ENCODE measurements around the gene CCDC18. TPM values are rescaled to one million over a fixed set of nuclear protein-coding genes. Genes with fewer than 3 reads are reported as not detected.
"Not testable (repeated sequence)": the region's sequence is repeated elsewhere in the genome, so short reads cannot be mapped to it uniquely, and the experiment has no call there.

Gene CCDC18
- total and polyA plus RNA-seq, 5 donors, result 2.4 to 5.7 (median 3.0) TPM

- DNase-seq (no peak), ATAC-seq (no peak)
- H3K4me3 ChIP-seq (ENCODE audit: low read length), result no peak overlapping the region
- H3K27me3 ChIP-seq (ENCODE audit: control insufficient read depth, insufficient read depth), result no peaks in the 10 kb centered on the region
- no peaks in the 10 kb centered on the region for H3K9me3 ChIP-seq (ENCODE audit: control insufficient read depth, low read length)
- no peaks in the 10 kb centered on the region for H3K4me1 ChIP-seq (ENCODE audit: control insufficient read depth, insufficient read depth, low read length)
- intact Hi-C loops (cut with DNase I), result no loop called here
- WGBS, result 93% methylated on average over 4 of the region's 4 CpGs
- H3K27ac ChIP-seq (ENCODE audit: low read length), result no peak overlapping the region
These were observed 20.2 kb downstream of the CCDC18 start for GRCh38 chr1:93200714-93201113.

- no peak for DNase-seq
- no peak overlapping the region for H3K27ac ChIP-seq (ENCODE audit: low read length)
- H3K4me3 ChIP-seq (ENCODE audit: low read length), result no peak overlapping the region
- no peaks in the 10 kb centered on the region for H3K4me1 ChIP-seq (ENCODE audit: control insufficient read depth, insufficient read depth, low read length)
- H3K27me3 ChIP-seq (ENCODE audit: control insufficient read depth, insufficient read depth), result no peaks in the 10 kb centered on the region
- H3K9me3 ChIP-seq (ENCODE audit: control insufficient read depth, low read length), result no peaks in the 10 kb centered on the region
- ATAC-seq, result no peak
- WGBS, result 85% methylated on average over 6 of the region's 6 CpGs
- intact Hi-C loops (cut with DNase I), result no loop called here
These were observed 25.5 kb downstream of the CCDC18 start for GRCh38 chr1:93205892-93206566.

GRCh38 chr1:93206567-93206954 is 26.0 kb downstream of the CCDC18 start:
- Histone ChIP-seq H3K4me3 (ENCODE audit: low read length) (no peak overlapping the region), H3K27me3 (ENCODE audit: control insufficient read depth, insufficient read depth) (no peaks in the 10 kb centered on the region), H3K9me3 (ENCODE audit: control insufficient read depth, low read length) (no peaks in the 10 kb centered on the region), H3K27ac (ENCODE audit: low read length) (no peak overlapping the region), H3K4me1 (ENCODE audit: control insufficient read depth, insufficient read depth, low read length) (no peaks in the 10 kb centered on the region)
- ATAC-seq (no peak), DNase-seq (no peak)
- intact Hi-C loops (cut with DNase I), result no loop called here

GRCh38 chr1:93207211-93207610 is 26.7 kb downstream of the CCDC18 start:
- 95% methylated on average over 5 of the region's 5 CpGs for WGBS
- Histone ChIP-seq H3K4me3 (ENCODE audit: low read length) (no peak overlapping the region), H3K4me1 (ENCODE audit: control insufficient read depth, insufficient read depth, low read length) (no peaks in the 10 kb centered on the region), H3K9me3 (ENCODE audit: control insufficient read depth, low read length) (no peaks in the 10 kb centered on the region), H3K27ac (ENCODE audit: low read length) (no peak overlapping the region), H3K27me3 (ENCODE audit: control insufficient read depth, insufficient read depth) (no peaks in the 10 kb centered on the region)
- intact Hi-C loops (cut with DNase I), result no loop called here
- DNase-seq (no peak), ATAC-seq (no peak)

GRCh38 chr1:93215322-93215721 is 34.8 kb downstream of the CCDC18 start:
- no peak overlapping the region for H3K4me3 ChIP-seq (ENCODE audit: low read length)
- intact Hi-C loops (cut with DNase I), result no loop called here
- H3K9me3 ChIP-seq (ENCODE audit: control insufficient read depth, low read length), result no peaks in the 10 kb centered on the region
- no peaks in the 10 kb centered on the region for H3K27me3 ChIP-seq (ENCODE audit: control insufficient read depth, insufficient read depth)
- 98% methylated on average over 2 of the region's 2 CpGs for WGBS
- no peaks in the 10 kb centered on the region for H3K4me1 ChIP-seq (ENCODE audit: control insufficient read depth, insufficient read depth, low read length)
- no peak for DNase-seq
- ATAC-seq, result no peak
- no peak overlapping the region for H3K27ac ChIP-seq (ENCODE audit: low read length)

GRCh38 chr1:93219443-93219842 is 38.9 kb downstream of the CCDC18 start:
- Histone ChIP-seq H3K27me3 (ENCODE audit: control insufficient read depth, insufficient read depth) (no peaks in the 10 kb centered on the region), H3K4me1 (ENCODE audit: control insufficient read depth, insufficient read depth, low read length) (no peaks in the 10 kb centered on the region), H3K9me3 (ENCODE audit: control insufficient read depth, low read length) (no peaks in the 10 kb centered on the region), H3K27ac (ENCODE audit: low read length) (no peak overlapping the region), H3K4me3 (ENCODE audit: low read length) (no peak overlapping the region)
- DNase-seq, result no peak
- WGBS, result 82% methylated on average over 6 of the region's 6 CpGs
- no peak for ATAC-seq
- intact Hi-C loops (cut with DNase I), result no loop called here

GRCh38 chr1:93220716-93221115 is 40.2 kb downstream of the CCDC18 start:
- ATAC-seq; H3K9me3 ChIP-seq (ENCODE audit: control insufficient read depth, low read length); H3K4me1 ChIP-seq (ENCODE audit: control insufficient read depth, insufficient read depth, low read length); intact Hi-C loops (cut with DNase I); H3K27me3 ChIP-seq (ENCODE audit: control insufficient read depth, insufficient read depth); H3K27ac ChIP-seq (ENCODE audit: low read length); DNase-seq; H3K4me3 ChIP-seq (ENCODE audit: low read length): not testable (repeated sequence)
- 99% methylated on average over 5 of the region's 5 CpGs for WGBS

- intact Hi-C loops (cut with DNase I), result no loop called here
- H3K27ac ChIP-seq (ENCODE audit: low read length), result no peak overlapping the region
- H3K9me3 ChIP-seq (ENCODE audit: control insufficient read depth, low read length), result no peaks in the 10 kb centered on the region
- ATAC-seq (no peak), DNase-seq (no peak)
- H3K4me1 ChIP-seq (ENCODE audit: control insufficient read depth, insufficient read depth, low read length), result no peaks in the 10 kb centered on the region
- 91% methylated on average over 3 of the region's 3 CpGs for WGBS
- no peak overlapping the region for H3K4me3 ChIP-seq (ENCODE audit: low read length)
- H3K27me3 ChIP-seq (ENCODE audit: control insufficient read depth, insufficient read depth), result no peaks in the 10 kb centered on the region
These were observed 41.4 kb downstream of the CCDC18 start for GRCh38 chr1:93221913-93222312.

- no peak overlapping the region for H3K27ac ChIP-seq (ENCODE audit: low read length)
- intact Hi-C loops (cut with DNase I), result no loop called here
- H3K27me3 ChIP-seq (ENCODE audit: control insufficient read depth, insufficient read depth), result no peaks in the 10 kb centered on the region
- DNase-seq, result no peak
- 95% methylated on average over 2 of the region's 2 CpGs for WGBS
- no peaks in the 10 kb centered on the region for H3K4me1 ChIP-seq (ENCODE audit: control insufficient read depth, insufficient read depth, low read length)
- ATAC-seq, result no peak
- no peak overlapping the region for H3K4me3 ChIP-seq (ENCODE audit: low read length)
- no peaks in the 10 kb centered on the region for H3K9me3 ChIP-seq (ENCODE audit: control insufficient read depth, low read length)
These were observed 42.6 kb downstream of the CCDC18 start for GRCh38 chr1:93223023-93223675.

- ATAC-seq, result no peak
- no peak for DNase-seq
- no peaks in the 10 kb centered on the region for H3K27me3 ChIP-seq (ENCODE audit: control insufficient read depth, insufficient read depth)
- no peaks in the 10 kb centered on the region for H3K4me1 ChIP-seq (ENCODE audit: control insufficient read depth, insufficient read depth, low read length)
- no peak overlapping the region for H3K27ac ChIP-seq (ENCODE audit: low read length)
- no peak overlapping the region for H3K4me3 ChIP-seq (ENCODE audit: low read length)
- intact Hi-C loops (cut with DNase I), result no loop called here
- no peaks in the 10 kb centered on the region for H3K9me3 ChIP-seq (ENCODE audit: control insufficient read depth, low read length)
These were observed 54.7 kb downstream of the CCDC18 start for GRCh38 chr1:93235261-93235660.

- Histone ChIP-seq H3K9me3 (ENCODE audit: control insufficient read depth, low read length) (no peaks in the 10 kb centered on the region), H3K27me3 (ENCODE audit: control insufficient read depth, insufficient read depth) (no peaks in the 10 kb centered on the region), H3K27ac (ENCODE audit: low read length) (no peak overlapping the region), H3K4me3 (ENCODE audit: low read length) (no peak overlapping the region), H3K4me1 (ENCODE audit: control insufficient read depth, insufficient read depth, low read length) (no peaks in the 10 kb centered on the region)
- intact Hi-C loops (cut with DNase I), result no loop called here
- ATAC-seq (no peak), DNase-seq (no peak)
These were observed 56.5 kb downstream of the CCDC18 start for GRCh38 chr1:93237021-93237420.

- H3K27me3 ChIP-seq (ENCODE audit: control insufficient read depth, insufficient read depth), result no peaks in the 10 kb centered on the region
These were observed 57.9 kb downstream of the CCDC18 start for GRCh38 chr1:93238425-93238824.

More at GRCh38 chr1:93238425-93238824, 57.9 kb downstream of the CCDC18 start:
- intact Hi-C loops (cut with DNase I), result no loop called here
- ATAC-seq (no peak), DNase-seq (no peak)
- H3K9me3 ChIP-seq (ENCODE audit: control insufficient read depth, low read length), result no peaks in the 10 kb centered on the region
- no peak overlapping the region for H3K27ac ChIP-seq (ENCODE audit: low read length)
- H3K4me3 ChIP-seq (ENCODE audit: low read length), result no peak overlapping the region
- H3K4me1 ChIP-seq (ENCODE audit: control insufficient read depth, insufficient read depth, low read length), result no peaks in the 10 kb centered on the region
- WGBS, result 97% methylated on average over 1 of the region's 1 CpG
